Urothelium cell line (cell line): ENCODE measurements around the gene PLIN1.

Experiments
- DNase-seq: peaks from one replicate; pipeline ENCODE4 v3.0.0; 2011; ENCODE audit warnings: low spot score, mixed read lengths
- FAIRE-seq: peaks from 2 replicates; lab custom pipeline; 2011; peaks lifted over from hg19 to GRCh38; lab: Jason Lieb, UNC

PLIN1 gene

DNA sequence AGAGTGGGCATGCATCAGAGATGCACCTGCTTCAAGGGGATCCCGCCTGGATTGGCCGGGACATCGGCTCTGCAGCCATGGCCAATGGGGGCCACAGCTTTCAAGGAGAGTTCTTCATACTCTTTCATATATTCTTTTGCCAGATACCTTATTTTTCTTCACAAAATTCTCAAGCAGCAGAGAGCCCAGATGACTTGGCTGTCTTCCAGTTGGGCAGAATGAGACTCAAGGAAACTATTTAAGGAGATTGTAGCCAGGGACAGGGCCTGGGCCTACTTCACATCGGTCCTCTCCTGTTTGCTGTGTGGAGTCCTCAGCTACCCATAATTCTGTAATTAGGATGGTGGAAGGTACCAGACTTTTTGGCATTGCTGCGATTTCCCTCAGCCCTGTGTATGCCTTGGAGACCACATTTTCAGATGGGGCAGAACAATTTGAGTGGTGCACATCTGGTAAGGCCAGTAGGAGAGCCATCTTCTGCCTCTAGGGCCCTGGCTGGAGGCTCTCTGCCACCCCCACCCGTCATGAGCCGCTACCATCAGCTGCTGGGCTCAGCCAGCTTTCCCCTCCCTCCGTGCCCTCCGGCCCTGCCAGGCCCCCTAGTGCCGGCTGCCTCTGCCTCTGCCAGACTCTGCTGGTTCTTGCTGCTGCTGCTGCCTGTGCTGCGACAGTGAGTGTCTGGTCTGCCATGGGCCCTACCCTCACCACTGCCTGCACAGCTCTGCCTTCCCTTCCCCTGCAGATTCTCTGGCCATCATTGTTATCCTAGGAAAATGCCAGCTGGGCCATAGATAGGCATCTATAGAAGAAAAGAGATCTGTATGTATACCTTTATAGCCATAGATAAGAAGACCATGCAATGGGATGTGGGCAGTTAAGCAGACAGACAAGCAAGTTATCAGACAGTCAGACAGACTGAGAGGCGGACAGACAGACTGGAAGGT is 6.7 kb downstream of the PLIN1 start:
- FAIRE-seq = no peak

GRCh38 chr15:89671687-89672086 is 7.5 kb downstream of the PLIN1 start:
- FAIRE-seq = no peak
- no peak for DNase-seq

More for the DNA sequence above, 6.7 kb downstream of the PLIN1 start:
- no peak for DNase-seq

- DNase-seq (no peak), FAIRE-seq (no peak)
Measured at GRCh38 chr15:89670971-89671560, 8.1 kb downstream of the PLIN1 start.

DNA sequence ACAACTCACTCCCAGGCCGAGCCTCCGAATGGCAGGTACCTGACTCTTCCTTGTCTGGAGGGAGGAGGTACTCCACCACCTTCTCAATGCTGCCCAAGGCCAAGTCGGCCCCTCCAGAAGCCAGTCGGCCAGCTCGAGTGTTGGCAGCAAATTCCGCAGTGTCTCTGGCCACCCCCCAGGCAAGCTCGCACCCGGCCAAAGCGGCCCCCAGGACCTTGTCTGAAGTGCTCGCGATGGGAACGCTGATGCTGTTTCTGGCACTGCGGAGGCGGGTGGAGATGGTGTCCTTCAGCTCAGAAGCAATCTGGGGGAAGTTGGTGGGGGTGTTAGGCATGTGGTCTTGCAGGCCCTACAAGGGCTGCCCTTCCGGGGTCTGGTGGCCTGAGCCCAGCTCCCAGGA is 9.2 kb downstream of the PLIN1 start:
- FAIRE-seq = peak; percentile 61

GRCh38 chr15:89669309-89669865 is 9.8 kb downstream of the PLIN1 start:
- DNase-seq = no peak
- no peak for FAIRE-seq

More for the DNA sequence above, 9.2 kb downstream of the PLIN1 start:
- no peak for DNase-seq

DNA sequence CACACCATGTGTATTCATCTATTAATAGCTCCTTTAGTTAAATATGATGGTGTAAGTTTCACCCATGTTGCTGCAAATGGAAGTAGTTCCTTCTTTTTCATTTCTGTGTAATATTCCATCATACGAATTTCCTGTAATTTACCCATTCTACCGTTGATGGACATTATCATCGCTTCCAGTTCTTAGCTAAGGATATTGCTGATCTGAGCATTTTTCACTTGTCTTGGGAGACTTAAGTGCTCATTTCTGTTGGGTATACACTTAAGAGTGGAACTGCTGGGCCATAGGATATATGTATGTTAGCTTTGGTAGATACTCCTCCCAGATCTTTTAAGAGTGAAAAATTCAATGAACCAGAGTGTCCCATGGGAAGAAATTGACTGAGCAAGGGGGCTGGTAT is 11.0 kb downstream of the PLIN1 start:
- no peak for DNase-seq
- FAIRE-seq = no peak

DNA sequence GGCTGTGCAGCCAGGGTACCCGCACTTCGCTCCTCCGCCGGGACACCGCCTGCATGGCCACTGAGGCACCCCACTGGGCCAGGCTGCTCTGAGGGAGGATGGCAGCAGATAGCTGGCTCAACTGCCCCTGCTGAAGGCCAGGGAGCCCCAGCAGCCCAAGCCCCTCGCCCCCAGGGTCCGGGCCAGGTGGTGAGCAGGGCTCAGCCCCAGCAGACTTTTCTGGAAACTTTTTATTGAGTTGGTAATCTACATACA is 11.5 kb downstream of the PLIN1 start:
- FAIRE-seq (no peak), DNase-seq (no peak)

GRCh38 chr15:89666858-89667705 is 12.1 kb downstream of the PLIN1 start:
- DNase-seq = no peak
- peak; percentile 13 for FAIRE-seq

DNA sequence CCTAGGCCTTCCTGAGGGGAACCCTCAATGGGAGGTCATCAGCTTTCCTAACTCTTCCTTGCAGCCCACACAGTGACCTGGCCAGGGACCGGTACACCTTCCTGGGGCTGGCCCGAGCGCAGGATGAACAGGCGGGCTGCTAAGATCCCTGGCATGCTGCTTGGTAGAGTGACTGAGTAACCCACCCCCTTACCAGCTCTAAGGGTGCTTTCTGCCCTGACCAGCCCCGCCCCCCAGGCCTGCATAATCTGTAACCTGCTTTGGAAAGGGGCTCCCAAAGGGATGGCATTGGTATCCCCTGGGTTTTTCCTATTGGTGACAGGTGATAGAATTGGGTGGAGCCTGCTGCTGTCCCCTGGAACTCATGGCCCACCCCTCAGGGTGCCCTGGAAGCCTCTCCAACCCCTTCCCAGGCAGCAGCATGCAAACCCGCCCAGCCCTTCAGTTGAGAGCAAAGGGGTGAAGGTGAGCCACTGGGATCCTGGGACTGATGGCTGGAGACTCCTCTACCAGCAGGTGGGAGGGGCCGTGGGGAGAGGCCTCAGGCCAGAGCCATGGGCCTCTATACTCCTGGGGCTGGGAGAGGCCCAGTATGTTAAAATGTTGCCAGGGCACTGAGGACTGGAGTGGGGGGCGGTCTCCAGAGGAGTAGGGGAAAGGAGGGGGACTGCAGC is 12.8 kb downstream of the PLIN1 start:
- FAIRE-seq = no peak
- no peak for DNase-seq

DNA sequence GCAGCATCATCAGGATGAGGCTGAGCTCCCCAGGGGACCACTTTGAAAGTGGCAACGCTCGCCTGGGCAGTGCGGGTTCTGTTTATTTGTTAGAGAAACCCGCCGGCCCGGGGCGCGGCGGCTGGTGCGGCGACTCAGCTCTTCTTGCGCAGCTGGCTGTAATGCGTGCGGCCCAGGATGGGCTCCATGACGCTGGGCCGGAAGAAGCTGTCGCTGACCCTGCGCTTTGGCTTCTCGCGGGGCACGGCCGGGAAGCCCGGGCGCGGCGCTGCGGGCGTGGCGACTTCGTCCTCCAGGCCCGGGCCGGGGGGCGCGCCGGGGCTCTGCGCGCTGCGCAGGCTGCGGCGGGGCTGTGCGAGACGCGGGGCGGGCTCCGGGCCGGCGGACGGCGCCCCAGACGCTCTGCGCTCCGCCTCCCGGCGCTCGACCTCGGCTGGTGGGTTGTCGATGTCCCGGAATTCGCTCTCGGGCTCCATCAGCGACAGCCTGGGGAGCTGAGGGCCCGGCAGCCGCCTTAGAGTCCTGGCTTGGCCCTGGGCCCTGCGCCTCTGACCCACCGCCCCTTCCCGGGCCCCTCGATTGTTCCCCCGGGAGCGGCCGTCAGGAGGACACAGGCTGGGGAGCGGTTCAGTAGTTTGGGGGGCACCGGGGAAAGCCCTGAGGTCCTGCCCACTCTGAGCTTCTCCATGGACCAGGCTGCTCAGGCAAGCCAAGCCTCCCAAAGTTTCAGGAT is 13.6 kb downstream of the PLIN1 start:
- DNase-seq (no peak), FAIRE-seq (no peak)

DNA sequence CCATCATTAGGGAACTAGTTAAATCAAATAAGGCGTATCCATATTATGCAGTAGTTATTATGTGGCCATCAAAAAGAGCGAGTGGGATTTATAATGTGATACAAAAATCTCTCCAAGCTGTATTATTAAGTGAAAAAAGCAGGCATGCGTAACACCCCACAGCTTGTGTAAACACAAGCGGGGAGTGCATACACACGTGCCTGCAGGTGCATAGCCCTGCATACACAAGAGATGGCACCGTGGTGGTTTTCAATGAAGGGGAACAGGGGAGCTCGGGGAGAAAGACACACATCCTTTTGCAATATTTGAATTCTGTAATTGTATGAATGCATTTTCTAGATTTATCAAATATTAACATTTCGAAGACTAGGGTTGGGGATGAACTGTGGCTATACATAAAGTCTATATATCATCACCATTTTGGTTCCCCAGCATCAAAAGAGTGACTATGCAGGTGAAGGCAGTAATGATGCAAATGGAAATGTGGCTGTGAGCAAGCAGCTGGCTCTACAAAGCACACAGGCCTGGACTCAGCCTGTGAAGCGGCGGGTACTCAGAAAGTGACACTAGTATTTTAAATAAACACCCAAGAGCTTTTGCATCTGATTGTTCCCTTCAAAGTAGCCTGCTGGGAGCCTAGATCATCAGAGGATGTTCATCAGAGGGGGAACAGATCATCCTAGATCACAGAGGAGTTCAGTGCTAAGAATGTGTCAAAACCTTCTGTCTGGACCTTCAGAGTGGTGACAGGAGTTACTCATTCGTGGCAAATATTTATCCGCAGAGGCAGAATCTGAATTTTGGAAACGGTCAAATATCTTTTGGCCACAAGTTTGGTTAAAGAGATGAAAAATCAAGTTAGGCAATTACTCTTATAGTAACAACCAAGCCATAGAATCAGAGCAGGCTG is 14.5 kb downstream of the PLIN1 start:
- no peak for DNase-seq
- no peak for FAIRE-seq

GRCh38 chr15:89662893-89663626 is 16.1 kb downstream of the PLIN1 start:
- FAIRE-seq = peak; percentile 35
- peak; percentile 93 for DNase-seq

- no peak for DNase-seq
- no peak for FAIRE-seq
Measured at GRCh38 chr15:89660556-89660955, 18.6 kb downstream of the PLIN1 start.

DNA sequence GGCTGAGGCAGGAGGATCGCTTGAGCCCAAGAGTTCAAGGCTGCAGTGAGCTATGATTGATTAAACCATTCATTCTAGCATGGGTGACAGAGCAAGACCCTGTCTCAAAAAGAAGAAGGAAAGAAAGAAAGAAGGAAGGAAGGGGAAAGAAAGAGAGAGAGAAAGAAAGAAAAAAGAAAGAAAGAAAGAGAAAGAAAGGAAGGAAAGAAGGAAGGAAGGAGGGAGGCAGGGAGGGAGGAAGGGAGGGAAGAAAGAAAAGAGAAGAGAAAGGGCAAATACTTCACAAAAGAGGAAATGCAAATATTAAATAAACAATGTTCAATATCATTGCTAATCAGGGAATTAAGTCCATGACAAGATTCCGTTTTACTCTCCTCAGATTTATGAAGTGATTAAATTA is 19.9 kb downstream of the PLIN1 start:
- no peak for FAIRE-seq

GRCh38 chr15:89657686-89658200 is 21.4 kb downstream of the PLIN1 start:
- no peak for FAIRE-seq

More for the DNA sequence above, 19.9 kb downstream of the PLIN1 start:
- DNase-seq = no peak

GRCh38 chr15:89656116-89656815 is 22.9 kb downstream of the PLIN1 start:
- no peak for DNase-seq
- no peak for FAIRE-seq

More at GRCh38 chr15:89657686-89658200, 21.4 kb downstream of the PLIN1 start:
- DNase-seq = no peak
